CMK (cell line): ENCODE results near the gene ATAD3A.
"Not testable (repeated sequence)": the region's sequence is repeated elsewhere in the genome, so short reads cannot be mapped to it uniquely, and the experiment has no call there.

Experiments used
- DNase-seq: peaks from one replicate; pipeline ENCODE4 v3.0.0-alpha.2; 2010; ENCODE audit warnings: low read depth

ATAD3A gene

GRCh38 chr1:1489861-1490260 is 22.1 kb upstream of the ATAD3A start:
- no peak for DNase-seq

GRCh38 chr1:1490633-1491230 is 21.2 kb upstream of the ATAD3A start:
- DNase-seq: no peak

GRCh38 chr1:1491601-1492000 is 20.4 kb upstream of the ATAD3A start:
- DNase-seq: no peak

GRCh38 chr1:1494311-1494710 is 17.7 kb upstream of the ATAD3A start:
- not testable (repeated sequence) for DNase-seq

GRCh38 chr1:1495461-1495975 is 16.4 kb upstream of the ATAD3A start:
- DNase-seq: not testable (repeated sequence)

- DNase-seq: peak; percentile 67
Observed at GRCh38 chr1:1504777-1505365, 7.1 kb upstream of the ATAD3A start.

- DNase-seq: not testable (repeated sequence)
Observed at GRCh38 chr1:1505366-1505798, 6.6 kb upstream of the ATAD3A start.

GRCh38 chr1:1505801-1506200 is 6.2 kb upstream of the ATAD3A start:
- DNase-seq: not testable (repeated sequence)

- no peak for DNase-seq
Observed at GRCh38 chr1:1507305-1507704, 4.7 kb upstream of the ATAD3A start.

GRCh38 chr1:1508775-1509464 is 3.0 kb upstream of the ATAD3A start:
- not testable (repeated sequence) for DNase-seq

- DNase-seq: not testable (repeated sequence)
Observed at GRCh38 chr1:1509465-1509850, 2.5 kb upstream of the ATAD3A start.

- peak; percentile 25 for DNase-seq
Observed at GRCh38 chr1:1510912-1511532, 940 bp upstream of the ATAD3A start.

- not testable (repeated sequence) for DNase-seq
Observed at GRCh38 chr1:1512425-1512824, 463 bp downstream of the ATAD3A start.

GRCh38 chr1:1513675-1514074 is 1.7 kb downstream of the ATAD3A start:
- not testable (repeated sequence) for DNase-seq

GRCh38 chr1:1514376-1514775 is 2.4 kb downstream of the ATAD3A start:
- not testable (repeated sequence) for DNase-seq

- not testable (repeated sequence) for DNase-seq
Observed at GRCh38 chr1:1516923-1517322, 5.0 kb downstream of the ATAD3A start.

GRCh38 chr1:1517973-1518620 is 6.1 kb downstream of the ATAD3A start:
- DNase-seq: no peak

GRCh38 chr1:1518621-1519007 is 6.7 kb downstream of the ATAD3A start:
- DNase-seq: not testable (repeated sequence)

GRCh38 chr1:1519805-1520505 is 8.0 kb downstream of the ATAD3A start:
- not testable (repeated sequence) for DNase-seq

GRCh38 chr1:1521331-1521730 is 9.4 kb downstream of the ATAD3A start:
- DNase-seq: no peak

- DNase-seq: not testable (repeated sequence)
Observed at GRCh38 chr1:1522536-1522935, 10.6 kb downstream of the ATAD3A start.
